ENCODE data around the gene RPL37.

Gene RPL37

DNA sequence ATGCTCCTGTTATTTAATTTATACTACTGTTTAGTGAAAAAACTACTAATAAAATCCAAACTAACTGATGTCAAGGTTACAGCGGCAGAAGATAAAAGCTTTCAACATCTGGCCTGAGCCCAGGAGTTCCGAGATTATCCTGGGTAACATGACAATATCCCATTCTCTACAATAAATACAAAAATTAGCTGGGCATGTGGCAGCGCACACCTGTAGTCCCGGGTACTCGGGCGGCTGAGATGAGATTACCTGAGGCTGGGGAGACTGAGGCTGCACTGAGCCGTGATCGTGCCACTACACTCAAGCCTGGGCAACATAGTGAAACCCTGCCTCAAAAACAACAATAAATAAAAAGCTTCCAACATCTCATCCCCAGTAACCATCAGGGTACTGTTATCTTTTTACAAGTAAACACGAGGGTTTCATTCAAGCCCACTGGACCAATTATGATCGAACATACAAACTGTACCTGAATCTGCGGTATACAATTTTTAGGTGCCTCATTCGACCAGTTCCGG is 1.3 kb downstream of the RPL37 start:
- TF ChIP-seq, protein P1, sequence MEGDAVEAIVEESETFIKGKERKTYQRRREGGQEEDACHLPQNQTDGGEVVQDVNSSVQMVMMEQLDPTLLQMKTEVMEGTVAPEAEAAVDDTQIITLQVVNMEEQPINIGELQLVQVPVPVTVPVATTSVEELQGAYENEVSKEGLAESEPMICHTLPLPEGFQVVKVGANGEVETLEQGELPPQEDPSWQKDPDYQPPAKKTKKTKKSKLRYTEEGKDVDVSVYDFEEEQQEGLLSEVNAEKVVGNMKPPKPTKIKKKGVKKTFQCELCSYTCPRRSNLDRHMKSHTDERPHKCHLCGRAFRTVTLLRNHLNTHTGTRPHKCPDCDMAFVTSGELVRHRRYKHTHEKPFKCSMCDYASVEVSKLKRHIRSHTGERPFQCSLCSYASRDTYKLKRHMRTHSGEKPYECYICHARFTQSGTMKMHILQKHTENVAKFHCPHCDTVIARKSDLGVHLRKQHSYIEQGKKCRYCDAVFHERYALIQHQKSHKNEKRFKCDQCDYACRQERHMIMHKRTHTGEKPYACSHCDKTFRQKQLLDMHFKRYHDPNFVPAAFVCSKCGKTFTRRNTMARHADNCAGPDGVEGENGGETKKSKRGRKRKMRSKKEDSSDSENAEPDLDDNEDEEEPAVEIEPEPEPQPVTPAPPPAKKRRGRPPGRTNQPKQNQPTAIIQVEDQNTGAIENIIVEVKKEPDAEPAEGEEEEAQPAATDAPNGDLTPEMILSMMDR (IDR thresholded peaks at IDR 0.05; ENCODE audit: low read depth, low read length, missing control alignments), result no peak
- peak overlapping the region; percentile 95 for H3K4me3 ChIP-seq (ENCODE audit: low read depth, low read length)
- no peak for DNase-seq (ENCODE audit: low read depth)

DNA sequence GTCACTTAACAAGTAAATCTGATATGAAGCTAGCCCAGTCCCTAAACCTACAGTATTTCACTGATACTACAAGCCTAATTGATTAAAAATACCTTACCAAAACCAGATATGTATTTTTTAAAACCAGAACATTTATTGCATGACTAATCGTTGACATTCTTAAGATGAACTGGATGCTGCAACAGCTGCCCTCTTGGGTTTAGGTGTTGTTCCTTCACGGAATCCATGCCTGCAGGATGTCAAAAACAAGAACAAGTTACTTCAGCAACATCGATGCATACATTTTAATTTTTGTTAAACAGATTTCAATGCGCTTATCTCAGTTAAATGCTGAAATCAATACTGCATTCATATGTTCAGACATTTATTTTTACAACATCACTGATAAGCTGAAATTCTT is 2.7 kb downstream of the RPL37 start:
- TF ChIP-seq, protein P1 (IDR thresholded peaks at IDR 0.05; ENCODE audit: low read depth, low read length, missing control alignments), result no peak
- no peak for DNase-seq (ENCODE audit: low read depth)
- peak overlapping the region; percentile 95; the same call in 1 of the 2 replicates for H3K4me3 ChIP-seq (ENCODE audit: low read depth, low read length)

DNA sequence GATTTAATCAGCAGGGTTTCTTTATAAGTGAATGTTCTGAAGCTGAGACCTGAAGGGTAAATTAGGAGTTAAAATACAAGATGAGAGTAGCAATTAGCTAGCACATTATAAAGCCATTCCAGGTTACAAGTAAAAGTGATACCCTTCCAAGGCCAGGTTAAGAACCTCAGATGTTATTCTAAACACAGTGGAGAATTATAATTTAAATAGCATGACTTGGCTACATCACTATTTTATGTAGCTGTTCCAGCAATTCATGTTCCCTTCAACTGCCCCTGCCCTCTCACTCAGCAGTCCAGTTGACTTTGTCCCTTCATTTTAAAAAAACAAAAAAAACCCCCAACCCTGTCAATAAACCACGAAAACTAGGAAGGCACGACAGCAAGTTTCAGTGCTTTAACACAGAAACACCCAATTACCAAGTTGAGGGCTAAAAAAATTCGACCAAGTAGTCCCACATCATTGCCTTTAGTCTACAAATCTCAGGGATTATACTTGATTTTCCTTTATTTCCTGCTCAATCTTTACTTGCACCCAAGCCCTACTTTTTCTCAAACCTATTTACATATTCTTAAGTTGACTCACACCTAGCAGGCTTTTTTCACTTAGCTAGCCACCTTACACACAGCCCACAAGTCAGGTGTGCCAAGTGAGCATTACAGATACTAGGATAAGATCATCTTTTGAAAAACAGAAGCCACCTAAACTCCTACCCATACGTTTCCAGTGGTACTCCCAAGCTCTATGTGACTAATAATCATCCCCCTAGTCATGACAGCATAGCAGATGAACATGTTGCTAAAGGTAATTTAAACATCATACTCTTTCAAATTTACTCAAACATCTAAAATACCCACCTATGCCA is 3.4 kb downstream of the RPL37 start:
- TF ChIP-seq, protein P1 (IDR thresholded peaks at IDR 0.05; ENCODE audit: low read depth, low read length, missing control alignments), result no peak
- DNase-seq (ENCODE audit: low read depth), result no peak
- H3K4me3 ChIP-seq (ENCODE audit: low read depth, low read length), result no peak overlapping the region

DNA sequence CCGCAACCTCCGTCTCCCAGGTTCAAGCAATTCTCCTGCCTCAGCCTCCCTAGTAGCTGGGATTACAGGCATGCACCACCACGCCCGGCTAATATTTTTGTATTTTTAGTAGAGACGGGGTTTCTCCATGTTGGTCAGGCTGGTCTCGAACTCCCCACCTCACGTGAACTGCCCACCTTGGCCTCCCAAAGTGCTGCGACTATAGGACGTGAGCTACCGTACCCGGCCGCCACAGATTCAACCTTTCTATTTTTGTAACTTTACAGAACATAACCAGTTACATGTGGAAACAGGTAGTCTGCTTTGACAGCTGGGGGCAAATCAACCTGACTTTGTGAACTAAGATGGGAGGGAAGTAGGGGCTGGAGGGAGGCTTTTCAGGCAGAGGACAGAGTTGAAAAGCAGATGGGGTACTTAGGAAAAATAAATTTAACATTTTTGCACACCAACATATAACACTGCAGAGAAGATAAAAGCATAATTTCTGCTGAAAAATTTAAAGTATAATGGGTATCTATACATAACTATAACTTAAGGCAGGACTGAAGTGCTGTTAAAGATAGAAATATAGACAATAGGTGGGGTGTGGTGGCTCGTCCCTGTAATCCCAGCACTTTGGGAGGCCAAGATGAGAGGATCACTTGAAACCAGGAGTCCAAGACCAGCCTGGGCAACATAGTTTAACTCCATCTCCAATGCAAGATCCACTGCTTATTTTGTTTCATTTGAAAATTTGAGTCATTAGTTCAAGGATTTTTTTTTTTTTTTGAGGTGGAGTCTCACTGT is 5.1 kb downstream of the RPL37 start:
- H3K4me3 ChIP-seq (ENCODE audit: low read depth, low read length), result no peak overlapping the region
- DNase-seq (ENCODE audit: low read depth), result no peak
- TF ChIP-seq, protein P1 (IDR thresholded peaks at IDR 0.05; ENCODE audit: low read depth, low read length, missing control alignments), result no peak

DNA sequence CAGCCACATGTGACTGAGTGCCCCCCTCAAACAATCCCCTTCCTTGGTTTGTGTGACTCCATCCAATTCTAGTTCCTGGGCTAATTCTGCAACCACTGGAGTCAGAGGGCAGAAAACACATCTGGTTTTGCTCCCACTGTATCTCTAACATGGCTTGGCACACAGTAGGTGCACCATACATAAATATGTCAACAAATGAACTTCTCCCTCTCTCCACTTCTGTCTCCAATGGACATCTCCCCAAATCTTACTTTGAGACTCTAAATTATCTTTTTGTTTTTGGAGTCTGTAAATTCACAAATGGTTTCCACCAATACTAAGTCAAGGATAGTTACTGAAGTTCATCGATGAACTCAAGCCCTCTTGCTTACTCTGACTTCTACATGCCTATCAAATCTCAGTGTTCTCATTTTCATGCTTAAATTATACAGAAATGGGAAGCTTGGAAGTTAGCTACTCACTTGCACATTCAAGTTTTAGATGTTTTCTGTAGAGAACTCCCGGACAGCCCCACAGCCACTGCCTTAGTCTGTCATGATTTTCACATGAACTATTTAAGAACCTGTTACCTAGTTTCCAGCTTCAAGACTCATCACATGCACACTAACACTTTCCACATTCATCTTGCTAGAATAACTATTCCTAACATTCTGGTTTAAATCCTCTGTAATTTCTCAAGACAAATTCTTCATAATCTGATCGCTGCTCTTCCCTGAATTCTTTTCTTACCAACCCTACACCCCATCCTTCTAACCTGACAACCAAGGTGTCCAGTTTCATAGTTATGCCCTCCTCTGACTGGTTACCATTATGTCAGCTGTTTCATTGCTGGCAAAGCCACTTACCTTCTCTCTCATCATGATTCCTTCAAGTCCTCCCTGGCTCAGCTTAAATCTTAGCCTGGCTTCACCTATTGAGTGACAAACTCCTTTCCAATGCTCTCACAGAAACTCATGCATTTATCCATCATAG is 6.0 kb downstream of the RPL37 start:
- DNase-seq (ENCODE audit: low read depth), result no peak
- TF ChIP-seq, protein P1 (IDR thresholded peaks at IDR 0.05; ENCODE audit: low read depth, low read length, missing control alignments), result no peak
- H3K4me3 ChIP-seq (ENCODE audit: low read depth, low read length), result no peak overlapping the region

DNA sequence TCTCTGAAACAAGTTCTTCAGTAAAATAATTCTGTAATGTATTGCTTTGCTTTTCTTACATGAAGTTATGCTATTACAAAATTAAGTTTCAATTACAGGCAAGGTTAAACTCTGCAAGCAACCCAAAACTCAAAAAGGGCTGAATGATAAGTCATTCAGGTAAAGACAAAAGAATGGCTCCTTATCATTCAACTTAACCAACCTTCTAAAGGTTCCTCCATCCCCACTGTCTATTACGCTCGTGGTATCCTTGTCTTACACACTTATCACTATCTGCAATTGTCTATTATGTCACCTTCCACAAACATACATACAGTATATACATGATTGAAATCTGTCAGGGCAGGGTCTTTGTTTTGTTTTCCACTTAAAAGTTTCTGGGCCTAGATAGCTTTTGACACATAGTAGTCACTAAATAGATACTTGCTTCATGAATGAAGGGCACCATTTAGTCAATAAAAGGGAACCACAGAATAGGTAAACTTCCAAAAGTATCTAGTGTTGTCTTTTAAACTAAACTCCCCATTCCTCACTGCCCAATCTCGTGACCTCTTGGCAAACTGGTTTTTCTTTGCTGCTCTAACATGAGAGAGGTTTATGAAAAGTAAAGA is 6.9 kb downstream of the RPL37 start:
- DNase-seq (ENCODE audit: low read depth), result no peak
- H3K4me3 ChIP-seq (ENCODE audit: low read depth, low read length), result no peak overlapping the region
- TF ChIP-seq, protein P1 (IDR thresholded peaks at IDR 0.05; ENCODE audit: low read depth, low read length, missing control alignments), result no peak
